Skeletal muscle satellite cell (primary cell): Measurements from ENCODE around the gene TXLNA. TPM values are rescaled to one million over a fixed set of nuclear protein-coding genes. Genes with fewer than 3 reads are reported as not detected.
"Not testable (repeated sequence)": the region's sequence is repeated elsewhere in the genome, so short reads cannot be mapped to it uniquely, and the experiment has no call there.

Source experiments
- H3K27me3 ChIP-seq: 2 replicates; pipeline ENCODE4 v1.7.0; 2013; ENCODE audit warnings: low read length; ENCODE audit not compliant: control insufficient read depth, insufficient read depth
- H3K36me3 ChIP-seq: 2 replicates; pipeline ENCODE4 v1.7.0; 2013; ENCODE audit warnings: mild to moderate bottlenecking, control low read depth, low read length; ENCODE audit not compliant: insufficient read depth
- H3K4me1 ChIP-seq: 2 replicates; pipeline ENCODE4 v1.7.0; 2013; ENCODE audit warnings: low read length; ENCODE audit not compliant: control insufficient read depth, insufficient read depth
- H3K4me2 ChIP-seq: 2 replicates; pipeline ENCODE4 v1.7.0; 2013; ENCODE audit warnings: mild to moderate bottlenecking, low read length
- H3K4me3 ChIP-seq: 2 replicates; pipeline ENCODE4 v1.7.0; 2013; ENCODE audit warnings: low read length
- H3K9ac ChIP-seq: 2 replicates; pipeline ENCODE4 v1.7.0; 2013; ENCODE audit warnings: mild to moderate bottlenecking, low read depth, low read length, moderate library complexity
- H3K9me3 ChIP-seq: replicated peaks from 2 replicates; pipeline ENCODE4 v1.7.0; 2013; ENCODE audit warnings: mild to moderate bottlenecking, control low read depth, low read length
- total RNA-seq: library from RNA; depleted of rRNA; stranded (reverse); fragments of >200 nt; gene quantifications from 2 replicates; pipeline ENCODE4 v1.2.3, GENCODE V29; 2012; rRNA removed

The TXLNA gene
- 69.0 and 79.9 TPM in 2 replicates for total RNA-seq

DNA sequence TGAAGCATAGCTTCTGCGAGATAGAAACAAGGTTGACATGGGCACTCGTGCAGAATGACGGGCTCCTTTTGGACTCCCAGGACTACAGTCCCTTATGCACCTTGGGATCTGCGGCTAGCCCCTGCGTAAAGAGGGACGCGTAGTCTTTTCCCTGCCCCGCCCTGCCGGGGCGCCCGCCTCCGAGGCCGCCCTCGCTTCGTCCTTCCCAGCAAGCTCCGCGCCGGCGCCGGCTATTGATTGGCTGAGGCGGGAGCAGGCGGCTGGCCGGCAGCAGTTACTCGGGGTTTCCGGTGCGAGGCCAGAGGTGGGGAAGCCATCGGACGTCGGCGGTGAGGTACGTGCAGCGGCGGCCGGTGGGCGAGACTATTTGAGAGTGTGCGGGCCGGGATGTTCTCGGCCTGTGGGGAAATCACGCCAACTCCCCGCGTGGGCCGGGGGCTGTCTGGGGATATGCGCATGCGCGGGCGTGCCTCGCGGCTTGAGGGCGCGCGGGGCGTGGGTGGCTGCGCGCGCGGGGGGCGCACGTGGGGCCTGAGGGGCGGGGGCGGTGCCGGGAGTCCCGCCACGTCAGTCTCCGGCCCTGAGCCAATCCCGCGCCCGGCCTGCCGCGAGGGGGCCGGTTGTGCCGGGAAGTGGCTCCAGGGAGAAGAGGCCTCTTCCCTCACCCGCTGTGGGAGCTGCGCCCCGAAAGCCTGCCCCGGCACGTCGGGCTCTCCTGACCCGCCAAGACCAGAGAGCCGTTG is at the start of gene TXLNA:
TXLNA (plus strand) TSS at position 233 of the 743 bp plus-strand sequence. CDS start 671 bp downstream, outside the sequence.
- Histone ChIP-seq H3K9ac (peak within 1 kb of the TSS; percentile 96), H3K9me3 (no peaks in the 10 kb centered on the region), H3K4me1 (peaks cover 25% of the 10 kb centered on the region), H3K27me3 (no peaks in the 10 kb centered on the region), H3K4me3 (peak within 1 kb of the TSS; percentile 76), H3K4me2 (peak within 1 kb of the TSS; percentile 88), H3K36me3 (peaks cover 18% of the 10 kb centered on the region)

- not testable (repeated sequence) for H3K36me3 ChIP-seq, H3K27me3 ChIP-seq, H3K9me3 ChIP-seq, H3K4me3 ChIP-seq
- Histone ChIP-seq H3K9ac (peak overlapping the region; percentile 9), H3K4me1 (peaks cover 18% of the 10 kb centered on the region), H3K4me2 (peak overlapping the region; percentile 32)
These were observed 45.6 kb upstream of the TXLNA start for GRCh38 chr1:32133950-32134280.

GRCh38 chr1:32137111-32137510 is 42.4 kb upstream of the TXLNA start:
- no peaks in the 10 kb centered on the region for H3K9me3 ChIP-seq
- H3K9ac ChIP-seq: no peak overlapping the region

GRCh38 chr1:32138965-32139364 is 40.5 kb upstream of the TXLNA start:
- peaks cover 26% of the 10 kb centered on the region for H3K4me1 ChIP-seq
- H3K4me2 ChIP-seq: peak overlapping the region; percentile 23
- H3K4me3 ChIP-seq: no peak overlapping the region
- H3K27me3 ChIP-seq: no peaks in the 10 kb centered on the region
- no peak overlapping the region for H3K9ac ChIP-seq
- no peaks in the 10 kb centered on the region for H3K9me3 ChIP-seq
- H3K36me3 ChIP-seq: no peaks in the 10 kb centered on the region

More at GRCh38 chr1:32137111-32137510, 42.4 kb upstream of the TXLNA start:
- H3K36me3 ChIP-seq: peaks cover 2% of the 10 kb centered on the region
- no peak overlapping the region for H3K4me3 ChIP-seq
- peaks cover 27% of the 10 kb centered on the region for H3K4me1 ChIP-seq
- no peak overlapping the region for H3K4me2 ChIP-seq
- H3K27me3 ChIP-seq: no peaks in the 10 kb centered on the region

DNA sequence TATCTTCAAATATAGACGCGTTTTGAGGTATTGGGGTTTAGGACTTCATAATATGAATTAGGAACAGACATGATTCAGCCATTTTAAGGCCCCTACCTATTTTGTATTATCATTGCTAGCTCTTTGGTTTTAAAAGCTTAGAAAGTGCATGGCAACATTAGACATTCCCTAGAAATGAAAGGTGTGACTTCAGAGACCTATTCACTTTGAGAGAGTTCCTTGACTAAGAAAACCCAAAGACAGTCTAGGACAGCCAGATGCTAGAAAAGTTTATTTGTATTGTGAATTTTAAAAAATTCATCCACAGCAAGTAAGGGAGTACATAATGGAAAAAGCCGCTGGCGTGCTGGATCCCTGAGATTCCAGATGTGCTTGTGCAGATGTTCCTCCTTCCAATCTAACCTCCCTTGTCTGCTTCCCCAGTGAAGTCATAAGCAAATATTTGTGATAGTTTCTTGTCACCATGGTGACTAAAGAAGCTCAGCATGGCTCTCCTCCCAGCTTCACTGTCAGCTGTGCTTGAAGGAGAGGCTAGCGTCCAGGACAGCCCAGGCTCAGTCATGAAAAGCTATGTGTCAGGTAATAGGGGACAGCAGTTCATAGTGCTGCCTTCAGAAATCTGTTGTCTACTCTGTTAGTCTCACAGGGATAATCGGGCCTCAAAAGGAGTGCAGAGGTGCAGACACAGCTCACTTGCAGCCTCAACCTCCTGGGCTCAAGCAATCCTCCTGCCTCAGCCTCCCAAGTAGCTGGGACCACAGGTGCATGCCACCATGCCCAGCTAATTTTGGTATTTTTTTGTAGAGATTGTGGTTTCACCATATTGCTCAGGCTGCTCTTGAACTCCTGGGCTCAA is 36.8 kb upstream of the TXLNA start:
- Histone ChIP-seq H3K36me3 (no peaks in the 10 kb centered on the region), H3K9me3 (no peaks in the 10 kb centered on the region), H3K27me3 (no peaks in the 10 kb centered on the region), H3K9ac (no peak overlapping the region), H3K4me1 (peaks cover 23% of the 10 kb centered on the region), H3K4me2 (no peak overlapping the region), H3K4me3 (no peak overlapping the region)

- H3K9me3 ChIP-seq, H3K4me3 ChIP-seq, H3K9ac ChIP-seq, H3K4me2 ChIP-seq, H3K36me3 ChIP-seq, H3K27me3 ChIP-seq: not testable (repeated sequence)
- H3K4me1 ChIP-seq: peaks cover 23% of the 10 kb centered on the region
These were observed 36.2 kb upstream of the TXLNA start for GRCh38 chr1:32143302-32143695.

- H3K4me1 ChIP-seq: peaks cover 16% of the 10 kb centered on the region
- no peaks in the 10 kb centered on the region for H3K9me3 ChIP-seq
- no peak overlapping the region for H3K4me3 ChIP-seq
- H3K9ac ChIP-seq: no peak overlapping the region
- H3K27me3 ChIP-seq: no peaks in the 10 kb centered on the region
- H3K4me2 ChIP-seq: no peak overlapping the region
- peaks cover 3% of the 10 kb centered on the region for H3K36me3 ChIP-seq
These were observed 35.4 kb upstream of the TXLNA start for GRCh38 chr1:32144033-32144432.

DNA sequence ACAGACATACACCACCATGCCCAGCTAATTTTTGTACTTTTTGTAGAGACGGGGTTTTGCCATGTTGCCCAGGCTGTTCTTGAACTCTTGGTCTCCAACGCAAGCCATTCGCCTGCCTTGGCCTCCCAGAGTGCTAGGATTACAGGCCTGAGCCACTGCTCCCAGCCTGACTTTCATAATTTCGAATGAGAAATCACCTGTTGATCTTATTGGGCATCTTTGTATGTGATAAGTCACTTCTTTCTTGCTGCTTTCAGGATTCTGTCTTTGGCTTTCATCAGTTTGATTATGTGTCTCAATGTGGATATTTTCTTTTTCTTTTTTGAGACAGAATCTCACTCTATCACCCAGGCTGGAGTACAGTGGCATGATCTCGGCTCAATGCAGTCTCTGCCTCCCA is 31.7 kb upstream of the TXLNA start:
- not testable (repeated sequence) for H3K9me3 ChIP-seq, H3K4me3 ChIP-seq, H3K27me3 ChIP-seq, H3K4me2 ChIP-seq, H3K36me3 ChIP-seq, H3K9ac ChIP-seq
- peaks cover 17% of the 10 kb centered on the region for H3K4me1 ChIP-seq

- Histone ChIP-seq H3K9me3 (no peaks in the 10 kb centered on the region), H3K9ac (no peak overlapping the region), H3K4me3 (no peak overlapping the region), H3K36me3 (peaks cover 6% of the 10 kb centered on the region), H3K27me3 (no peaks in the 10 kb centered on the region), H3K4me2 (peak overlapping the region; percentile 56), H3K4me1 (peaks cover 14% of the 10 kb centered on the region)
These were observed 28.6 kb upstream of the TXLNA start for GRCh38 chr1:32150847-32151246.

GRCh38 chr1:32151319-32151787 is 28.1 kb upstream of the TXLNA start:
- Histone ChIP-seq H3K4me1 (peaks cover 14% of the 10 kb centered on the region), H3K9me3 (no peaks in the 10 kb centered on the region), H3K4me2 (peak overlapping the region; percentile 56), H3K36me3 (peaks cover 11% of the 10 kb centered on the region), H3K27me3 (no peaks in the 10 kb centered on the region), H3K9ac (no peak overlapping the region), H3K4me3 (no peak overlapping the region)

DNA sequence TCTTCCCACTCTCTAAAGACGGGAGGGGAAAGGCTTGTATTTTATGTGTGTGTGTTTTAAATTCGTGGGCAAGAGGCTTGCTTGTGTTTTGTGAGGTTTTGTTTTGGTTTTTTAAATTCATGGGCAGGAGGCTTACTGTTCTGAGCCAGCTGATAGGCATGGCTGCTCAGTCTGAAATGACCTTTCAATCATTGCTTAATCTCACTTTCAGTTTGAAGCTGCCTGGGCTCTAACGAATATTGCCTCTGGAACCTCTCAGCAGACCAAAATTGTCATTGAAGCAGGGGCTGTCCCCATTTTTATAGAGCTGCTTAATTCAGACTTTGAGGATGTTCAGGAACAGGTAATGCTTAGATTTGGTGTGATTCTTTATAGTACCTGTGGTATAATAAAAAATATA is 20.3 kb upstream of the TXLNA start:
- H3K4me2 ChIP-seq: no peak overlapping the region
- H3K4me1 ChIP-seq: no peaks in the 10 kb centered on the region
- no peaks in the 10 kb centered on the region for H3K9me3 ChIP-seq
- no peaks in the 10 kb centered on the region for H3K27me3 ChIP-seq
- H3K36me3 ChIP-seq: peaks cover 78% of the 10 kb centered on the region
- no peak overlapping the region for H3K9ac ChIP-seq
- no peak overlapping the region for H3K4me3 ChIP-seq
